GM18867 (cell line): ENCODE measurements around the gene CTNNA2.

Experiments used
- ATAC-seq: cut with Tn5 transposase; IDR thresholded peaks from one replicate; pipeline ENCODE4 v1.9.1; 2021; ENCODE audit warnings: mild to moderate bottlenecking, moderate library complexity; ENCODE audit not compliant: unreplicated experiment

The CTNNA2 gene

DNA sequence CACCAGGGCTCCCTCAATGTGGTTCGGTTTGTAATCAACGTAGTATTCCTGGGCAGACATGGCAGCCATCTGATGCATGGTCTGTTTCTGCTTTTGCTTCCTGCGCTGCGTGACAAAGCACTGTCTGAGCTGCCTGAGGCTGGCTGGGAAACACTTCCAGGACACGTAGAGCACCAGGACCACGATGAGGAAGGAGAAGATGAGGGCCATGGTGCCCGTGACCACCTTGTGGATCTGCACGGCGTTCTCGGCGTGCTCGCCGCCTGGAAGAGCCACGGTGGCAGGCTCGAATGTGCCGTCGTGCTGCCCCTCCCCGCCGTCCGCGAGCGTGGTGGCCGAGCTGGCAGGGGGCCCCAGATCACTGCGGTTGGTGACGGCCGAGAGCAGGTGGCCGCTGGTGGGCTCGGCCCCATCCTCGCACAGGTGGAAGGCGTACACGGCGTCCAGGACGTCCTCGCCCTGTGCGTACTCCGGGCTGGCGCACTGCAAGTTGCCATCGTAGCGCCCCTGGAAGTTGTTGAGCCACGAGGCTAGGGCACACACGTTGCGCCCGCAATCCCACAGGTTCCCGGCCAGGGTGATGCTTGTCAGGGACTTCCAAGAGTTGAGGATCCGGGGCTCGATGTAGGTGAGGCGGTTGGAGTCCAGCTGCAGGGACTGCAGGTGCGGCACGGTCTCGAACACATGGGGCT lies 789.6 kb downstream of the CTNNA2 start:
- no peak for ATAC-seq

DNA sequence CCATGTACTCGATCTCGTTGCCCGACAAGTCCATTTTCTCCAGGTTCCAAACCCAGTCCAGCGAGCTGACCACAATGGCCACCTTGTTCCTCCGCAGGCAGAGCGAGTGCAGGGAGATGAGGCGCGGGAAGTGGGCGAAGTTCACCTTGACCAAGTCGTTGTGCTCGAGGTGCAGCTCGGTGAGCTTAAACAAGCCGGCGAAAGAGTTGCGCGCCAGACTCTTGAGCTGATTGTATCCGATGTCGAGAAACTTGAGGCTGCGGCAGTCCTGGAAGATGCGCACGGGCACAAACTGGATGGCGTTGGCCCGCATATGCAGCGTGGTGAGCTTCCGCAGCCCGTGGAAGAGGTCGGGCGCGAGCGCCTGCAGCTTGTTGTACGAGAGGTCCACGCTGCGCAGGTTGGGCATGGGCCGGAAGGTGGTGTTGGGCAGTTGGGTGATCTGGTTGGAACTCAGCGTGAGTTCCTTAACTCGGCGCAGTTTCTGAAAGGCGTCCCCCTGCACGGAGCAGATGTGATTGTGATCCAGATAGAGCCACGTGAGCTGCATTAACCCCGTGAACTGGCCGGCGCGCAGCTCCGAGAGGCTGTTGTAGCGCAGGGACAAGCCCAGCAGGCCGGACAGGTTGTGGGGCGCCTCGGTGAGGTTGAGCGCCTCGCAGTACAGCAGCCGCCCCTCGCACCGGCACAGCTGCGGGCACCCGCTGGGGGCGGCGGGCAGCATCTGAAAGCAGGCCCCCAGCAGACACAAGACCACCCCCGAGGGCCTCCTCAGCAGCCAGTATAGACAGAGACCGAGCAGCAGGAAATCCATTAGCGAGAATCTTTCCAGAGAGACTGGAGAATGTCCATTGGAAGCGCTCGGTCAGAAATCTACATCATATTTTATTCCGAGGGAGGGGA lies 790.4 kb downstream of the CTNNA2 start:
- ATAC-seq = no peak

DNA sequence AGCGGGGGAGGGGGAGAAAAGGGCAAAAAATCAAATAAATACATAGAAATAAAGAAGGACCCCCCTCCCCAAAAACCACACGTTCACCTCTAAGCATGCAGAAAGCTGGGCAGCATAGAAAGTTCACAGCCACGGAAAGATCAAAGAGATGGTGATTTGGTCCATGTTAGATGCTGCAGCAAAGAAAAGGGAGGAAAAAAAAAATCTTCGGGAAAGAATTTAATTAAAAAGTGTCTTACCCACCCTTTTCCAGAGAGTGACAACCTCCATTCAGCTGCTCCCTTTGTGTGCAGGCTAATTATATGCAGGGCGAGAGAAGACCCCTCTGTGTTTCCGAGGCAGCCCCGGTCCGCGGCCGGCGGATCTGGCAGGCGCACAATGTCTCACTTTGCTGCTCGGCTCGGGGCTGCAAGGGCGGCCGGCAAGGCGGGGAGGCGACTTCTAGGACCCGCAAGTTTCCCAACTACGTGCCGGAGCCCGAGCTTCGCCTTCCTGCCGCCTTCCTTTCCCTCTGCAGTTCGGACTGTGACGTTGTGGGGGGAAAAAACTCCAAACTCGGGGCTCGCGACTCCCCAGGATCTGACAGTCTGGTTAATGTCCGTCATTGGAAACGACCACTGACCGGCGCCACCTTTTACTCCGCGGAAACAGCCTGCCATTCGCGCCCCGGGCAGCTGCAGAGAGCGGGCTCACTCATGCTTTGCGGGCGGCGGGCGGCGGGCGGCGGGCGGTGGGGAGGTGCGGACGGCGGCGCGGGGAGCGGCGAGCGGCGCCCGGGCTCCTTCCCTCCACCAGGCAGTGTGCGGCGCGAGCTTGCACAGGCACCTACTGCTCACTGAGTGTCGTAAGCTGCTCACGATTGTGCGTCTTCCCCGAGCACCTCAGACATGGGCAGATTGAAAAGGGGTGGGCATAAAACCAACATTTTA lies 791.3 kb downstream of the CTNNA2 start, which contains the start of gene LRRTM1:
Gene LRRTM1 (minus strand): TSS at position 844 of the 929 bp plus-strand sequence. CDS start 933 bp downstream, outside the sequence.
- ATAC-seq = no peak

DNA sequence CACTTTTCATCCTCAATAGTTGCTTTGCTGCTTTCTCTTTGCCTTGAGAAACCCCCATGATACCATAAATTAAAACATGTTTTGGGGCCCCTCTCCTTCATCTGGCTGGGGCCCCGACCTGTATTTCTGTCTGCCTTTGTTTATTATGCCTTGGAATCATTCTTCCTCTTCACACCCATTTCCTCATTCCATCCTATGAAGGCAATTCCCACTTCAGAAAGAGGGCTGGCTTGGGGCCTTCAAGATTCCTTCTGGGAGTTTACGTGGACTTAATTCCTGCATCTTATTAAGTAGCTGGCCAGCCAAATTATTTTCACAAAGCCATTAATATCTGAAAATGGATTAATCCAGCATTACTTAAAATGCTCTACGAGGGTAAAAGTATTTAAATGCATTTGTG lies 798.5 kb downstream of the CTNNA2 start:
- no peak for ATAC-seq

DNA sequence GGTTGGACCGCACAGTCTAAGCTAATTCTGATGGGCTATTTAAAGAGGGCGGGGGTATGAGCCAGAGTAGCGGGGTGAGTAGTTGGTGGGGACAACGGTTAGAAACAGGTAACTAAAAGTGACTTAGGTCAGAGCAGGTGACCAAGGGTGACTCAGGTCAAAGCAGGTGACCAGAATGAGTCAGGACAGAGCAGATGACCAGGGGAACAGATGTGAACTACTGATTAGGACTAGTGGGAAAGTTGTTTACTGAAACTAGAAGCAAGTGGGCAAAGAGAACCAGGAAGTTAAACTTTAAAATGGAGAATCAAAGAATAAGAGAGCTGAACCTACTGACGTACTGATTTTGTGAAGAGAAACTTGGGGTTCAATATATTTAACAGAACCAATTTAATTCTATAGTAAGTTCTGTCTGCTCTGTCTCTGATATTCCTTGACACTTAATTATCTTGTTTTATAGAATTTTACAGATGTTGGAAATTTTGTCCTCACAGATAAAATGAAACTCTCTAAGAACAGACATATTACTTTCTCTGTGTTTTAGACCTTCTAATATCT lies 799.5 kb downstream of the CTNNA2 start:
- ATAC-seq = no peak

DNA sequence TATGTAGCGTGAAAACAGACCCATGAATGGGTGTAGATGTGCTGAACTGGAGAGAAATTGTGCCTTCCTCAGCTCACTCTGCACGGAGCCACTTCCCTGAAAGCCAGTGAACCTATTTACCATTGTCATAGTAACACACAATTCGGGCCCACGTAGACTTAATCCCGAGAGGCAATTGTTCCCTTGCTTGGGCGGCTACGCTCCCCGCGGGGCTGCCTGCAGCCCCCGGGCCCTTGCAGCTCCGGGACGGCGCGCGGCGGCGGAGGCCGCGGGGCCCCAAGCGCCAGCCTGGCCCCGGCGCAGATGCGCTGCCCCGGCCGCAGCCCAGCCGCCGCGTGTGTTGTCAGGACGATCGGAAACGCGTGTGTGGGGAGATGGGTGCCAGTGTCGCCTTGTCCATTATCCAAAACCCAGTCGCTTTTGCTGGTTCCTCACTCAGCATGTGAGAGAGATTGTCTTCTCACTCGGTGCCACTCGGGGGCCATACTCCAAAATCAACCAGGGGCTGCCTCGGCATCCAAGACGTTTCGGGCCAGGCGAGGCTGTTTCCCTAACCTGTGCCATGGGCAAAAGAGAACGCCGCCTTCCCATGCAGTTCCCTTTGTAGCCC lies 809.6 kb downstream of the CTNNA2 start:
- no peak for ATAC-seq

DNA sequence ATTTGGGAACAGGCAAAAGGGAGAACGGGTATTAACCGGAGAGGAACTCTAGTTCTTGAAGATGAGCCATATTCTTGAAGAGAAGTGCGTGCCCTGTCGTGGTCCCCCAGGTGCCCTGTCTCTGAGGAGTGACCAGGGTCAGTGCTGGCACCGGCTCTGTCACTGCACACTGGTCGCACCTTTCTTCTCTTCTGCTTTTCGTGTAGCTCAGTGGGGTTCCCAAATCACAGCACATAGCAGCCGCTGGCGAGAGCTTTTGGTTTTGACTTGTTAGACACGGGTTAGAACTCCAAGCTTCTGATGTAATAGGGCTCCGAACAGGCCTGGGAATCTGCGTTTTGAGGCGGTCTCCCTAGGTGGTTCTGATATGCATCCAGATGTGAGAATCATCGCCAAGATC lies 810.1 kb downstream of the CTNNA2 start:
- no peak for ATAC-seq

DNA sequence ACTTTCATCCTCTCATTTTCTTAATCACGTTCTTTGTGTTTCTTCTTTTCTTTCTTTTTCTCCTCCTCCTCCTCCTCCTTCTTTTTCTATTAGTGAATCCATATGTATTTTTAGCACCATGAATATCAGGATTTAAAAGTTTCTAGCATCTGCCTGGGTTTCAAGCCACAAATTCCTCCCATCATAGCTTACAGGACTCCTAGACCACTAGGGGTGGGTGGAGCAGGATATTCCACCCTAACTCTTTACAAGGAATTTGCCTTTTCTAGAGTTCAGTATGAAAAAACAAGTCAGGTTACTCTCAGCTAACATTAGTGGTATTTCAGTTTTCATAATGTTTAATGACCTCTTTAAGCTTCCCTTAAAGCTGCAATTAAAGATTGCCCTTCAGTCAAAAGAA lies 810.8 kb downstream of the CTNNA2 start:
- no peak for ATAC-seq

DNA sequence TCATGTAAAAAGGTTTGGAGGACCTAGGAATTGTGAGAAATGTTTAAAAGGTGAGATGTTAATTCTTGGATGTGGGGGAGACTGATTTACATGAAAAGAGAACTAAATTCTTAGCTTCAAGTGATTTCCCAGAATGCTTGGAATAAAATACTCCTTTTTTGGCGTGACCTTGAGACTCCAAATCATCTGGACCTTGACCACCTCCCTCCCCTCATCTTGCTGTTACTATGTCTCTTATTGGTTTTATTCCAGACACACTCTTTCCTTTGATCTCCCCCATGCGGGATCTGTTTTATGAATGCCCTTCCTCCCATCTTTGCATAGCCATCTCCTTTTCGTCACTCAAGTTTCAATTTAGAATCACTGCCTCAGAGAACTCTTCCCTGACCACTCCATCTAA lies 811.7 kb downstream of the CTNNA2 start:
- ATAC-seq = no peak

DNA sequence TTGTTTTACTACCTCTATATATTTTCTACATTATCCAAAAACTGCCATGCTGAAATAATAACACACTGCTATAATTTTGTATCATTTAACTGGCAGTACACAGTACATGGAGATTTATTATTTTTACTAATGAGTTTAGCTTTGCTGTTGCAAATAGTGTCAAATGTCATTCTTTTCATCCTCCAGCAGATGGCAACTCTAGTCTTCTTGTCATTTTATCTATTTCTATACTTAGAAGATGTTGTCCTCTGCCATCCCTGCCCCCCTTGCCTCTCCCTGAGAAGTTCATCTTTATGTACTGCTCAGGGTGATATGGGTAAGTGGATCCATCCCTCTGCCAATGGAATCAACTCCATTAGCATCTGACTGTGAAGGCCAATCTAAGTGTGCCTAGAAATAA lies 813.4 kb downstream of the CTNNA2 start:
- peak; percentile 60 for ATAC-seq

DNA sequence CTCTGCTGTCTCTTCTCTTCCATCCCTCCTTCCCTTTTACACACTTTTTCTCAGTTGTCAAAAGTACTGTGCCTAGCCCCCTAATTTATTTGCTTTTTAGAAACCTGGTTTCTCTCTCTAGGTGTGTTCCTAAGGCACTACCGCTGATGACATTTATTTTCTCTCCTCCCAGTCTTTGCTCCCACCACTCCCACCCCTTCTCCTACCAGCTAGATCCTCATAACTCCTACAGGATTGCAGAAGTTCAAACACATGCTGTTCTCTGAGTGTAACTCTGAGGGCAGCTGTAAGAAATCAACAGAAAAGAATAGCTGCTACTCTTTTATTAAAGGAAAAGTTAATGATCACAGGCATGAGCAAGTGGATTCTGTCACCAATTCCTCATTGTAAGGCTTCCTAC lies 814.0 kb downstream of the CTNNA2 start:
- no peak for ATAC-seq

DNA sequence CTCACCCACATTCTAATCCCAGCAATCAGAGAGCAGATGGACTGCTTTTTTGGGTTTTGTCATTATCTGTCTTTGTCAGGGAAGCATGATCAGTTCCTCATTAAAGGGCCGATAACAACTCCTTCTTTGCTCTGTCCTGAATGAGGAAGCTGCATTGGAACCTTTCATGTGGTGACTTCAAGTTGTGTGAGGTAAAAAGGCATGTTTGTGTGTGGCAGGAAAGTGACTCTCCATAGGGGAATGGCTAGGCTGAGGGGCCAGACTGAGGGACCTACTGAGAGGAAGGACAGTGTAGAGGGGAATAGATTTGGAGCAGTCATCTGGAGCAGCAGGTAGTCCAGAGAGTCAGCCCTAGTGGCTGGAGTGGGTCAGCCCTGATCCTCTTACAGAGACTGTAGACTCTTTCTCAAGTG lies 815.3 kb downstream of the CTNNA2 start:
- no peak for ATAC-seq

DNA sequence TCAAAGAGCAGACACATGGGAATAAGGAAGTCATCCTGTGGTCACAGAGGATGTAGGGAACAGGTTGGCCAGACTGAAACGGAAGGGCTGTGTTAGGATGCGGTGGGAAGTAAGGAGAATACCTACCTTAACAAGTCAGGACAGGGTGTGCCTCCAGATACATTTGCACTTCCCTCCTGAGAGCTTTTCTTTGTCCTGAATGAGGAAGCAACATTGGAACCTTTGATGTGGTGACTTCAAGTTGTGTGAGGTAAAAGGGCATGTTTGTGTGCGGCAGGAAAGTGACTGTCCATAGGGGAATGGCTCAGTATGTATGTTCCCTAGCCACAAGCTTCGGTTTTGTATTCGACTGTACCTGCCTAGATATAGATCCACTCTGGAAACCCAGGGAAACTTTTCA lies 816.6 kb downstream of the CTNNA2 start:
- no peak for ATAC-seq

DNA sequence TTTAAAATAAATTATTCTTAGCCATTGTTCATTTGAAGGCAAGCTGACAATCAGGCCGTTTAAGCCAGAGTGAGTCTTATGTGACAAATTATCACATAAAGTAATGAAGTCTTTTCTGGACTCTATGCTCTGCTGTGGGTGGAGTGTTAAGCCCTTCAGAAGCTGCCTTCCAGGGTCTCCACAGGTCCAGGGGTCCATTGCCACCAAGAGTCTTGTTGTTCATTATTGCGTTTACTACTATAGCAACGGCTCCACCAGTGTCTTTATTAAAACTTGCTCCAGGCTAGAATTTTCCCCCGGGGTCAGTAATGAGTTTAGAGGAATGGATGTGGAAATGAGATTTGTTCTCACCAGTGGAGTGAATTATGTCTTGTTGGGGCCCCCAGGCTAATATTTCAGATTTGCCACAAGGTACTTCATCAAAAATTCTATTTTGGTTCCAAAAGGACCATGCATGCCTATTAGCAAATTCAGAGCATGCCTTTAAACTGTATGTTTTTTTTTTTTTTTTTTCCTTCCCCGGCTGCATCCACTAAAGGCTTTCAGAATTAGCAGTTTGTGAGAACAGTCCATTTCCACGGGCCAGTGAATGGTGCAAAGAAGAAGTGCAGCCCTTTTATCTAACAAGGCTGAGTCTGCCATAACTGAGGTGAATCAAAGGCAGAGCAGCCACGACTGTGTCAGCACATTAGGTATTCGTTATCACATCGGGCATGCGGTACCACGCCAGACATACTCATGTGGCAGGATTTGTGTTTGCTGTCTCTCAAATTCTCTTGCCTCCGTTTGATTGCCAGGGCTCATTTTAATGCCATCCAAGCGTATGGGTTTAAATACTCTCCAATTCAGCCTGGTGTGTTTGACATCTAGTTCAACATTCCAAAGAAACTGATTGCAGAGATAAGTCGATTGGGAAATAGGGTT lies 817.9 kb downstream of the CTNNA2 start:
- ATAC-seq = no peak

DNA sequence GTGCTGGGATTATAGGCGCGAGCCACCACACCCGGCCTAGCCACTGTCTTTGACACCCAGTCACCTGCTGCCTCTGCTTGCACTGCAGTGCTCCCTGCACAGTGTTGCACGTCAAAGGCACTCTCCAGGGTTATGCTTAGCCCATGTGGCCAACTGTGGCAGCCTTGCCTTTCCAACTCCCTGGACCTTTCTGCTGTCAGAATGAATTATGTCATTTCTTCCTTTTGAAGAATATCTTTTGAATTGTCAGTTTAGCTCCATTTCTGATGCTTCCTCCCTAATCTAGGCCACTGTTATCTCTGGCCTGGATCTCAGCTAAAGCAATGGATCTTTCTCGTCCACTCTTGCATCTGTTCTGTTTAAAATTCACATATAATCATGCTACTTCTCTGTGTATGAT lies 821.0 kb downstream of the CTNNA2 start:
- no peak for ATAC-seq

DNA sequence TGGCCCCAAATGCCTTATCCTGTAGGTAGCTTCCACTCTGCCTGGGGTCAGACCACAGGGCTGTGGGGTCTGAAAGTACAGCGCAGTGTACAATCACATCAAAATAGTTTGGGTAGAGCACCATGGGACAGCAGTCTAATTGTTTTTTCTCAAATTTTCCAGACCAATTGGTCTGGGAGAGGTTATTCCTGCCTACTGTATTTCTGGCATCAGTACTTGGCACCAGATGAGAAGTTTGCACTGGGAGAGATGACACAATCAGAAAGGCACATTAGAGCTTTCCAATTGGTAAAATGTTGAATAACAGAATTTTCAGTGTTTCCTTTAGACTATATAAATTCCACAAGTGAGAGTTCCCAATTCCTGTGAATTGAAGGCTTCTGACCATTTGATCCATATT lies 822.6 kb downstream of the CTNNA2 start:
- ATAC-seq = no peak

DNA sequence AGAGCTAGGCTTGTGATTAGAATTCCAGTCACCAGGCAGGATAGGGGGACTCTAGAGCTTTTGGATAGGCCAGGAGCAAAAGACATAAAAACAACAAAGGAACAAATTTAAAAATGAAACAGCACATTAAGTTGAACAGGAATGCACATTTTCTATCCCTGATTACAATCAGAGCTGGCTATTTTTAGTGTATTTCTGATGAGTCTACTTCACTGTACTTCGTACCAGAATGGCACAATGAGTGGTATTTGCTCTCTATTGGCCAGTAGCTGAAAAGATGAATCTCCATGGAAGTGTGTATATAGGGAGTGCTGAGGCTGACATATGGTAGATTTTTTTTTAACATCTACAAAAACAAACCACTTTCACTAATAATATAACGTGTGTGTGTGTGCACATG lies 825.9 kb downstream of the CTNNA2 start:
- ATAC-seq = no peak

DNA sequence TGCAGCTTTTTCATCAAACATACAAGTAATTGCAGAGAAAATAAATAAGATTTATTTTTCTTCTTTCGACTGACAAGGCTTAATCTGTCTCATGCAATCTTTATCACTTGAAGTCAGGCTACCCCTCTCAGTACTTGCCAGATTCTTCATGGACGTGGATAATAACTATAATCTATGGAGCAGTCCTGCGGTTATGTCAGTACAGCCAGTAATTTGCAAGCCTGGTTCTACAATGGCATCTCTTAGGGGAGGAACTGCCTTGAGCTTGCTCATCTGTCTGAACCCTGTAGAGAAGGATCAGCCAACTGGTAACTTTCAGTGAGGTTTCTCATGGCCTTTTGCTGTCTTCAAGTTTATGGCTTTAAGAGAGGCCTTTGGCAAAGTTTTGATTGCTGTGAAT lies 827.2 kb downstream of the CTNNA2 start:
- ATAC-seq = no peak

DNA sequence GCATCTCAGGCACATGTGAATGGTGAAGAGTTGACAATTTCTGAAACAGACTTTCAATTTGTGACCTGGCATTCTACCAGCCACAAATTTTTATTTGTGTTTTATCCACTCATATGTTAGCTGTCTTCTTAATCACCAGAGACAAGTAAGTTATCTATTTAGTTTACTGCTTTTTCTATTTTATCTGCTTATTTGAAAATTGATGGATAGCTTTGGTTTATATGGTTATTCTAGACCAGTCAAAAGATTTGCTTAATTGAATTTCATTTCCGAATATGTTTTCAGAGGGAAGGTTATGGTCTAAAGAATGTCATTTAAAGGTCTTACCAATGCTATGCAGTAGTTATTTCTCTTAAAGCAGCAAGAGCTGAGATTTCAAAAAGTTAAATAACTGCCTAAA lies 835.2 kb downstream of the CTNNA2 start:
- no peak for ATAC-seq
